Measurements from ENCODE around the gene TMEM255B.

TMEM255B gene

GRCh38 chr13:113802090-113802531 lies 43.1 kb downstream of the TMEM255B start:
- Mint-ChIP-seq H3K4me3 (no peak overlapping the region), H3K36me3 (ENCODE audit: low read depth) (no peaks in the 10 kb centered on the region), H3K9me3 (no peaks in the 10 kb centered on the region), H3K27ac (no peak overlapping the region), H3K27me3 (no peaks in the 10 kb centered on the region), H3K4me1 (no peaks in the 10 kb centered on the region)
- ATAC-seq (no peak), DNase-seq (no peak)

- Mint-ChIP-seq H3K9me3 (no peaks in the 10 kb centered on the region), H3K4me3 (no peak overlapping the region), H3K27ac (no peak overlapping the region), H3K36me3 (ENCODE audit: low read depth) (no peaks in the 10 kb centered on the region), H3K27me3 (no peaks in the 10 kb centered on the region), H3K4me1 (no peaks in the 10 kb centered on the region)
- no peak for ATAC-seq
- no peak for DNase-seq
Observed at GRCh38 chr13:113802761-113803160, 43.7 kb downstream of the TMEM255B start.

GRCh38 chr13:113803409-113804016 lies 44.5 kb downstream of the TMEM255B start:
- no peak overlapping the region for H3K4me3 Mint-ChIP-seq
- no peaks in the 10 kb centered on the region for H3K9me3 Mint-ChIP-seq
- H3K4me1 Mint-ChIP-seq: no peaks in the 10 kb centered on the region
- no peaks in the 10 kb centered on the region for H3K27me3 Mint-ChIP-seq
- DNase-seq: no peak
- H3K27ac Mint-ChIP-seq: no peak overlapping the region
- ATAC-seq: no peak
- H3K36me3 Mint-ChIP-seq (ENCODE audit: low read depth): no peaks in the 10 kb centered on the region

- no peaks in the 10 kb centered on the region for H3K27me3 Mint-ChIP-seq
- ATAC-seq (no peak), DNase-seq (no peak)
- no peak overlapping the region for H3K27ac Mint-ChIP-seq
- no peaks in the 10 kb centered on the region for H3K36me3 Mint-ChIP-seq (ENCODE audit: low read depth)
- H3K4me1 Mint-ChIP-seq: no peaks in the 10 kb centered on the region
- H3K4me3 Mint-ChIP-seq: no peak overlapping the region
- no peaks in the 10 kb centered on the region for H3K9me3 Mint-ChIP-seq
Observed at GRCh38 chr13:113804017-113804702, 45.1 kb downstream of the TMEM255B start.

GRCh38 chr13:113804703-113805430 lies 45.8 kb downstream of the TMEM255B start:
- ATAC-seq: no peak
- Mint-ChIP-seq H3K27me3 (no peaks in the 10 kb centered on the region), H3K4me1 (no peaks in the 10 kb centered on the region), H3K36me3 (ENCODE audit: low read depth) (no peaks in the 10 kb centered on the region), H3K27ac (no peak overlapping the region), H3K9me3 (no peaks in the 10 kb centered on the region), H3K4me3 (no peak overlapping the region)
- no peak for DNase-seq

- H3K4me1 Mint-ChIP-seq: no peaks in the 10 kb centered on the region
- DNase-seq: no peak
- H3K27ac Mint-ChIP-seq: no peak overlapping the region
- no peak overlapping the region for H3K4me3 Mint-ChIP-seq
- no peak for ATAC-seq
- no peaks in the 10 kb centered on the region for H3K9me3 Mint-ChIP-seq
- no peaks in the 10 kb centered on the region for H3K27me3 Mint-ChIP-seq
- H3K36me3 Mint-ChIP-seq (ENCODE audit: low read depth): no peaks in the 10 kb centered on the region
Observed at GRCh38 chr13:113805431-113806103, 46.5 kb downstream of the TMEM255B start.

GRCh38 chr13:113806104-113806471 lies 47.1 kb downstream of the TMEM255B start:
- Mint-ChIP-seq H3K4me1 (no peaks in the 10 kb centered on the region), H3K4me3 (no peak overlapping the region), H3K27me3 (no peaks in the 10 kb centered on the region), H3K9me3 (no peaks in the 10 kb centered on the region), H3K27ac (no peak overlapping the region), H3K36me3 (ENCODE audit: low read depth) (no peaks in the 10 kb centered on the region)
- no peak for ATAC-seq
- DNase-seq: no peak

- Mint-ChIP-seq H3K4me1 (no peaks in the 10 kb centered on the region), H3K9me3 (no peaks in the 10 kb centered on the region), H3K4me3 (no peak overlapping the region), H3K36me3 (ENCODE audit: low read depth) (no peaks in the 10 kb centered on the region), H3K27me3 (no peaks in the 10 kb centered on the region), H3K27ac (no peak overlapping the region)
- DNase-seq (no peak), ATAC-seq (no peak)
Observed at GRCh38 chr13:113806526-113806925, 47.5 kb downstream of the TMEM255B start.

- H3K4me1 Mint-ChIP-seq: no peaks in the 10 kb centered on the region
- no peak overlapping the region for H3K27ac Mint-ChIP-seq
- H3K9me3 Mint-ChIP-seq: no peaks in the 10 kb centered on the region
- H3K36me3 Mint-ChIP-seq (ENCODE audit: low read depth): no peaks in the 10 kb centered on the region
- H3K27me3 Mint-ChIP-seq: no peaks in the 10 kb centered on the region
- ATAC-seq (no peak), DNase-seq (no peak)
- no peak overlapping the region for H3K4me3 Mint-ChIP-seq
Observed at GRCh38 chr13:113808058-113808834, 49.2 kb downstream of the TMEM255B start.

- ATAC-seq: no peak
- Mint-ChIP-seq H3K4me3 (no peak overlapping the region), H3K36me3 (ENCODE audit: low read depth) (no peaks in the 10 kb centered on the region), H3K27ac (no peak overlapping the region), H3K27me3 (no peaks in the 10 kb centered on the region), H3K4me1 (peaks cover under 1% of the 10 kb centered on the region), H3K9me3 (no peaks in the 10 kb centered on the region)
- DNase-seq: no peak
Observed at GRCh38 chr13:113809934-113810333, 50.9 kb downstream of the TMEM255B start.

- peaks cover 5% of the 10 kb centered on the region for H3K4me1 Mint-ChIP-seq
Observed at GRCh38 chr13:113810640-113811039, 51.6 kb downstream of the TMEM255B start.

GRCh38 chr13:113811081-113811928 lies 52.3 kb downstream of the TMEM255B start:
- peaks cover 3% of the 10 kb centered on the region for H3K27me3 Mint-ChIP-seq
- H3K9me3 Mint-ChIP-seq: no peaks in the 10 kb centered on the region
- no peak overlapping the region for H3K4me3 Mint-ChIP-seq
- peaks cover 11% of the 10 kb centered on the region for H3K4me1 Mint-ChIP-seq
- H3K36me3 Mint-ChIP-seq (ENCODE audit: low read depth): no peaks in the 10 kb centered on the region
- DNase-seq (no peak), ATAC-seq (no peak)
- H3K27ac Mint-ChIP-seq: no peak overlapping the region

More at GRCh38 chr13:113810640-113811039, 51.6 kb downstream of the TMEM255B start:
- Mint-ChIP-seq H3K36me3 (ENCODE audit: low read depth) (no peaks in the 10 kb centered on the region), H3K4me3 (no peak overlapping the region), H3K9me3 (no peaks in the 10 kb centered on the region), H3K27ac (no peak overlapping the region), H3K27me3 (peaks cover 3% of the 10 kb centered on the region)
- ATAC-seq: no peak
- DNase-seq: no peak

- H3K27me3 Mint-ChIP-seq: peaks cover 3% of the 10 kb centered on the region
- peaks cover 4% of the 10 kb centered on the region for H3K36me3 Mint-ChIP-seq (ENCODE audit: low read depth)
- no peak overlapping the region for H3K27ac Mint-ChIP-seq
- H3K4me3 Mint-ChIP-seq: no peak overlapping the region
- ATAC-seq (no peak), DNase-seq (no peak)
- H3K9me3 Mint-ChIP-seq: no peaks in the 10 kb centered on the region
- peaks cover 17% of the 10 kb centered on the region for H3K4me1 Mint-ChIP-seq
Observed at GRCh38 chr13:113812178-113813040, 53.4 kb downstream of the TMEM255B start.

Data from activated naive CD8-positive, alpha-beta T cell treated with anti-CD3 and anti-CD28 coated beads, Interleukin-2, amount 50 U/mL, for 24 hours (primary cell).